Fibroblast of lung (primary cell): ENCODE measurements around the gene FOXS1. TPM values are rescaled to one million over a fixed set of nuclear protein-coding genes. Genes with fewer than 3 reads are reported as not detected.

Experiments
- DNase-seq, 2 donors: peaks; one replicate each; pipeline versions ENCODE4 v3.0.0 to v3.0.0-alpha.2; 2010; ENCODE audit warnings: low read depth in 2 of 2
- H2AFZ ChIP-seq: 2 replicates; pipeline ENCODE4 v1.5.1; 2012; ENCODE audit warnings: low read length, control low read depth, inconsistent platforms
- H3K27ac ChIP-seq: 2 replicates; pipeline ENCODE4 v1.5.1; 2011; ENCODE audit warnings: low read length, control low read depth; ENCODE audit not compliant: insufficient read depth
- H3K27me3 ChIP-seq: 2 replicates; pipeline ENCODE4 v1.5.1; 2011; ENCODE audit warnings: mild to moderate bottlenecking, low read length; ENCODE audit not compliant: control insufficient read depth, insufficient read depth
- H3K36me3 ChIP-seq: 2 replicates; pipeline ENCODE4 v1.5.1; 2011; ENCODE audit warnings: low read length; ENCODE audit not compliant: control insufficient read depth, insufficient read depth
- H3K4me1 ChIP-seq: 2 replicates; pipeline ENCODE4 v1.5.1; 2011; ENCODE audit warnings: low read length; ENCODE audit not compliant: control insufficient read depth, insufficient read depth; ENCODE audit errors: extremely low read depth
- H3K4me2 ChIP-seq: 2 replicates; pipeline ENCODE4 v1.5.1; 2011; ENCODE audit warnings: low read length, control low read depth; ENCODE audit not compliant: insufficient read depth; ENCODE audit errors: extremely low read depth
- H3K4me3 ChIP-seq, 4 experiments: fragments of 200-600 bp in 1 of 4; sonication (generic) in 1 of 4; replicated peaks in 1 of 4; 2 replicates each; pipeline ENCODE4 v1.5.1; 2011 to 2016; ENCODE audit warnings: low read length in 4 of 4, low read depth in 3 of 4, mild to moderate bottlenecking in 3 of 4, control low read depth in 2 of 4, inconsistent platforms in 1 of 4, mixed read lengths in 1 of 4; ENCODE audit not compliant: insufficient read depth in 1 of 4; ENCODE audit errors: control extremely low read depth in 1 of 4
- H3K79me2 ChIP-seq: 2 replicates; pipeline ENCODE4 v1.5.1; 2012; ENCODE audit warnings: mild to moderate bottlenecking, low read length, inconsistent platforms; ENCODE audit not compliant: control insufficient read depth, insufficient read depth
- H3K9ac ChIP-seq: 2 replicates; pipeline ENCODE4 v1.5.1; 2011; ENCODE audit warnings: mild to moderate bottlenecking, low read length, control low read depth; ENCODE audit not compliant: insufficient read depth
- H3K9me3 ChIP-seq: 2 replicates; pipeline ENCODE4 v1.5.1; 2012; ENCODE audit warnings: low read depth, low read length; ENCODE audit not compliant: control insufficient read depth, insufficient read depth
- H4K20me1 ChIP-seq: 2 replicates; pipeline ENCODE4 v1.5.1; 2011; ENCODE audit warnings: low read length; ENCODE audit not compliant: control insufficient read depth, insufficient read depth; ENCODE audit errors: extremely low read depth
- CTCF ChIP-seq, 2 donors: IDR thresholded peaks in 1 of 2; conservative IDR thresholded peaks in 1 of 2; 1 replicate in 1 of 2; 2 replicates in 1 of 2; pipeline ENCODE4 v1.5.1; 2011 to 2012; ENCODE audit warnings: low read length in 2 of 2, control low read depth in 1 of 2, inconsistent platforms in 1 of 2, low read depth in 1 of 2, mild to moderate bottlenecking in 1 of 2
- EZH2 ChIP-seq: IDR thresholded peaks from 2 replicates; pipeline ENCODE4 v1.5.1; 2012; ENCODE audit warnings: low read length, control low read depth, mild to moderate bottlenecking; ENCODE audit errors: missing control alignments
- polyA plus RNA-seq, 2 donors: library from polyadenylated mRNA; depleted of rRNA in 1 of 2; stranded (reverse) in 1 of 2; unstranded in 1 of 2; fragments of >200 nt; gene quantifications; 2 replicates each; pipeline ENCODE4 v1.2.1, GENCODE V29; 2011 to 2012; ENCODE audit warnings: missing spikeins in 1 of 2
- total RNA-seq: library from RNA; depleted of rRNA; stranded (reverse); fragments of >200 nt; gene quantifications from 2 replicates; pipeline ENCODE4 v1.2.1, GENCODE V29; 2014

The FOXS1 gene
- total and polyA plus RNA-seq, 2 donors (not counting 1 experiment from before 2014, with no cell fraction given) = under 0.01 TPM; not detected in 1

DNA sequence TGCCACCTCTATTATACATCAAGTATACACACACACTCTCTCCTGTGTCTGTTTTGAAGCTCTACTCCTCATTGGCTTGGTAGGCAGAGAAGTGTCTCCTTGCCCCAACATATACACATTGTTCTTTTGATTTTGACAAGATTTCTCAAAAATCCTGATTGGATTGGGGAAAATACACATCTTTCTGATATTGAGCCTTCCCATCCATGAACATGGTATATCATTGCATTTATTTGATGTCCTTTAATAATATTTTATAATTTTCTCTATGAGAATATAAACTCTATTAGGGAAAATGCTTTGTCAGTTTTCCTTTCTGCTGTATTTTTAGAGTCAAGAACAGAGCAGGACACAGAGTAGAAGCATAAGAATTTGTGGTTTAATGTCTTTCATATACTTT lies 32.3 kb upstream of the FOXS1 start:
- no peak overlapping the region for H3K4me3 ChIP-seq
- no peak for TF ChIP-seq CTCF (conservative IDR thresholded peaks at IDR 0.05 in 1 of 2, IDR thresholded peaks at IDR 0.05 in 1 of 2; ENCODE audit: low read depth in 1 of 2, low read length in 2 of 2)
- no peak for TF ChIP-seq EZH2
- H2AFZ ChIP-seq = no peak overlapping the region
- no peaks in the 10 kb centered on the region for H4K20me1 ChIP-seq
- H3K9me3 ChIP-seq = no peaks in the 10 kb centered on the region
- H3K27ac ChIP-seq = no peak overlapping the region
- H3K4me2 ChIP-seq = no peak overlapping the region
- no peaks in the 10 kb centered on the region for H3K79me2 ChIP-seq
- no peaks in the 10 kb centered on the region for H3K36me3 ChIP-seq
- no peak overlapping the region for H3K9ac ChIP-seq
- DNase-seq = no peak
- peaks cover 6% of the 10 kb centered on the region for H3K27me3 ChIP-seq
- H3K4me1 ChIP-seq = no peaks in the 10 kb centered on the region

GRCh38 chr20:31875671-31876070 lies 30.3 kb upstream of the FOXS1 start:
- DNase-seq = no peak
- H3K4me3 ChIP-seq = no peak overlapping the region
- H3K4me2 ChIP-seq = no peak overlapping the region
- H3K27ac ChIP-seq = no peak overlapping the region
- no peaks in the 10 kb centered on the region for H3K79me2 ChIP-seq
- H3K9ac ChIP-seq = no peak overlapping the region
- peaks cover 23% of the 10 kb centered on the region for H3K27me3 ChIP-seq
- TF ChIP-seq EZH2 = no peak
- no peak for TF ChIP-seq CTCF (conservative IDR thresholded peaks at IDR 0.05 in 1 of 2, IDR thresholded peaks at IDR 0.05 in 1 of 2; ENCODE audit: low read depth in 1 of 2, low read length in 2 of 2)
- no peaks in the 10 kb centered on the region for H3K36me3 ChIP-seq
- no peak overlapping the region for H2AFZ ChIP-seq
- no peaks in the 10 kb centered on the region for H3K4me1 ChIP-seq
- H4K20me1 ChIP-seq = no peaks in the 10 kb centered on the region
- no peaks in the 10 kb centered on the region for H3K9me3 ChIP-seq

DNA sequence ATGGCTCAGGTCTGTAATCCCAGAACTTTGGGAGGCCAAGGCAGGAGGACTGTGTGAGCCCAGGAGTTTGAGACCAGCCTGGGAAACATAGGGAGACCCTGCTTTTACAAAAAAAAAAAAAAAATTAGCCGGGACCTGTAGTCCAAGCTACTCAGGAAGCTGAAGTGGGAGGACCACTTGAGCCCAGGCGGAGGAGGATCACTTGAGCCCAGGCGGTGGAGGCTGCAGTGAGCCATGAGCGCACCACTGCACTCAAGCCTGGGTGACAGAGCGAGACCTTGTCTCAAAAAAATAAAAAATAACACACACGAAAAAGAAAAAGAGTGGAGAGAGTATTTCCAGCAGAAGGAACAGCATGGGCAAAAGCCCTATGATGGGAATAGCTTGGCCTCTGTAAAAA lies 27.0 kb upstream of the FOXS1 start:
- peaks cover 40% of the 10 kb centered on the region for H3K27me3 ChIP-seq
- no peaks in the 10 kb centered on the region for H3K9me3 ChIP-seq
- H3K4me1 ChIP-seq = no peaks in the 10 kb centered on the region
- H3K4me2 ChIP-seq = no peak overlapping the region
- TF ChIP-seq CTCF (conservative IDR thresholded peaks at IDR 0.05 in 1 of 2, IDR thresholded peaks at IDR 0.05 in 1 of 2; ENCODE audit: low read depth in 1 of 2, low read length in 2 of 2) (no peak), EZH2 (no peak)
- H3K9ac ChIP-seq = no peak overlapping the region
- H4K20me1 ChIP-seq = no peaks in the 10 kb centered on the region
- H3K4me3 ChIP-seq = no peak overlapping the region
- no peaks in the 10 kb centered on the region for H3K36me3 ChIP-seq
- no peaks in the 10 kb centered on the region for H3K79me2 ChIP-seq
- H3K27ac ChIP-seq = no peak overlapping the region
- no peak overlapping the region for H2AFZ ChIP-seq
- DNase-seq = no peak
